ENCODE results near the gene NEUROG2.
"Not testable (repeated sequence)": the region's sequence is repeated elsewhere in the genome, so short reads cannot be mapped to it uniquely, and the experiment has no call there.

NEUROG2 gene

GRCh38 chr4:112502871-112503270, 13.1 kb downstream of the NEUROG2 start:
- H3K36me3 ChIP-seq (replicated peaks), result no peaks in the 10 kb centered on the region
- H3K27ac ChIP-seq, result no peak overlapping the region
- in situ Hi-C loops (cut with HindIII; ENCODE audit: low pct_ligation_motif_present, low sequenced_read_pairs), result no loop called here
- H3K4me3 ChIP-seq (ENCODE audit: low read depth, low read length), result no peak overlapping the region
- no peak for DNase-seq
- peaks cover 12% of the 10 kb centered on the region for H3K27me3 ChIP-seq (replicated peaks)
- no peak for TF ChIP-seq CTCF (IDR thresholded peaks at IDR 0.05; ENCODE audit: low read depth, low read length, missing control alignments)

GRCh38 chr4:112492321-112492720, 23.7 kb downstream of the NEUROG2 start:
- H3K27ac ChIP-seq, result no peak overlapping the region
- DNase-seq, result no peak
- no peak overlapping the region for H3K4me3 ChIP-seq (ENCODE audit: low read depth, low read length)
- no peaks in the 10 kb centered on the region for H3K36me3 ChIP-seq (replicated peaks)
- in situ Hi-C loops (cut with HindIII; ENCODE audit: low pct_ligation_motif_present, low sequenced_read_pairs), result no loop called here
- no peak for TF ChIP-seq CTCF (IDR thresholded peaks at IDR 0.05; ENCODE audit: low read depth, low read length, missing control alignments)
- no peaks in the 10 kb centered on the region for H3K27me3 ChIP-seq (replicated peaks)

- H3K4me3 ChIP-seq (ENCODE audit: low read depth, low read length); DNase-seq; H3K27ac ChIP-seq; H3K36me3 ChIP-seq (replicated peaks); in situ Hi-C loops (cut with HindIII; ENCODE audit: low pct_ligation_motif_present, low sequenced_read_pairs); H3K27me3 ChIP-seq (replicated peaks): not testable (repeated sequence)
Observed at GRCh38 chr4:112490808-112491207, 25.2 kb downstream of the NEUROG2 start.

- Histone ChIP-seq H3K27ac (no peak overlapping the region), H3K36me3 (replicated peaks) (no peaks in the 10 kb centered on the region), H3K27me3 (replicated peaks) (no peaks in the 10 kb centered on the region), H3K4me3 (ENCODE audit: low read depth, low read length) (no peak overlapping the region)
- TF ChIP-seq CTCF (IDR thresholded peaks at IDR 0.05; ENCODE audit: low read depth, low read length, missing control alignments), result no peak
- no peak for DNase-seq
- in situ Hi-C loops (cut with HindIII; ENCODE audit: low pct_ligation_motif_present, low sequenced_read_pairs), result no loop called here
Observed at GRCh38 chr4:112485930-112486329, 30.1 kb downstream of the NEUROG2 start.

GRCh38 chr4:112473985-112474384, 42.0 kb downstream of the NEUROG2 start:
- H3K36me3 ChIP-seq (replicated peaks), result no peaks in the 10 kb centered on the region
- no peak overlapping the region for H3K27ac ChIP-seq
- DNase-seq, result no peak
- H3K27me3 ChIP-seq (replicated peaks), result no peaks in the 10 kb centered on the region
- no peak for TF ChIP-seq CTCF (IDR thresholded peaks at IDR 0.05; ENCODE audit: low read depth, low read length, missing control alignments)
- no peak overlapping the region for H3K4me3 ChIP-seq (ENCODE audit: low read depth, low read length)
- in situ Hi-C loops (cut with HindIII; ENCODE audit: low pct_ligation_motif_present, low sequenced_read_pairs), result no loop called here

- no peaks in the 10 kb centered on the region for H3K36me3 ChIP-seq (replicated peaks)
- no peak overlapping the region for H3K27ac ChIP-seq
- H3K27me3 ChIP-seq (replicated peaks), result no peaks in the 10 kb centered on the region
- no peak for TF ChIP-seq CTCF (IDR thresholded peaks at IDR 0.05; ENCODE audit: low read depth, low read length, missing control alignments)
- in situ Hi-C loops (cut with HindIII; ENCODE audit: low pct_ligation_motif_present, low sequenced_read_pairs), result no loop called here
- DNase-seq, result no peak
- H3K4me3 ChIP-seq (ENCODE audit: low read depth, low read length), result no peak overlapping the region
Observed at GRCh38 chr4:112472318-112472717, 43.7 kb downstream of the NEUROG2 start.

Measured in brain microvascular endothelial cell (primary cell).